ENCODE results near the gene TNFRSF14. TPM values are rescaled to one million over a fixed set of nuclear protein-coding genes. Genes with fewer than 3 reads are reported as not detected.

The TNFRSF14 gene
- total RNA-seq, 1 donor from 2014 or later = 0.26 TPM

DNA sequence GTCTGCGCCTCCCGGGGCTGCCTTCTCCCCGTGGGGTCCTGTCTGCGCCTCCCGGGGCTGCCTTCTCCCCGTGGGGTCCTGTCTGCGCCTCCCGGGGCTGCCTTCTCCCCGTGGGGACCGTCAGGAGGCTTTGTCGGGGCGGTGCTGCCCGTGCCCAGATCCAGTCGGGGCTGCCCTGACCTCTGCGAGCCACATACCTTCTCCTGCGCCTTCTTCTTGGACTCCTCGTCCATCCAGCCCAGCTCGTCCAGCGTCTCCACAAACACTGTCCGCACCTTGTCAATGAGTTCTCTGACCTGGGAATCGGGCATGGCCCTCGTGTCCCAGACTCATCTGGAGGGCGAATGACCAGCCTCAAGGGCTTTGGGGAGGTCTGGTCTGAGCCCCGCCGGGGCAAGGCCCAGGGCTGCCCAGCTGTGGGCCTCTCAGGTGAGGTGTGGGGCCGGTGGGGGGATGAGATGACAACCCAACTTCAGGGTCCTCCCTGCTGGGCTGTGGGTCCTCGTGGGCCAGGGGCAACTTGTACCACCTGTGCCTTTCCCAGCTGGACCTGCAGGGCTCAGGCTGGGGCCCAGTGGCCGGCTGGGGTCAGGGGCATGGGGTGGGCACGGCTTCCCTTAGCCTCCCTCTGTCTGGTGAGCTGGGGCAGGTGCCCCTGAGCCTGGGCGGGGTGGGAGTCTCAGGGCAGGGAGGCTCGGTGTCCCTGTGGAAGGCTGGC lies 39.8 kb downstream of the TNFRSF14 start:
- H3K9me3 Mint-ChIP-seq (ENCODE audit: unreplicated experiment) = no peaks in the 10 kb centered on the region
- TF ChIP-seq CTCF (IDR thresholded peaks at IDR 0.05; ENCODE audit: unreplicated experiment) = no peak

GRCh38 chr1:2596530-2597333 lies 40.6 kb downstream of the TNFRSF14 start:
- Mint-ChIP-seq H3K27me3 (ENCODE audit: unreplicated experiment) (peaks cover 5% of the 10 kb centered on the region), H3K9me3 (ENCODE audit: unreplicated experiment) (no peaks in the 10 kb centered on the region), H3K27ac (ENCODE audit: unreplicated experiment) (no peak overlapping the region), H3K36me3 (ENCODE audit: low read depth, unreplicated experiment) (no peaks in the 10 kb centered on the region), H3K4me1 (ENCODE audit: unreplicated experiment) (no peaks in the 10 kb centered on the region), H3K4me3 (ENCODE audit: unreplicated experiment) (no peak overlapping the region)
- DNase-seq (ENCODE audit: low spot score) = no peak
- TF ChIP-seq CTCF (IDR thresholded peaks at IDR 0.05; ENCODE audit: unreplicated experiment) = no peak

More for the DNA sequence above, 39.8 kb downstream of the TNFRSF14 start:
- Mint-ChIP-seq H3K36me3 (ENCODE audit: low read depth, unreplicated experiment) (no peaks in the 10 kb centered on the region), H3K27me3 (ENCODE audit: unreplicated experiment) (peaks cover 5% of the 10 kb centered on the region), H3K27ac (ENCODE audit: unreplicated experiment) (no peak overlapping the region), H3K4me3 (ENCODE audit: unreplicated experiment) (no peak overlapping the region), H3K4me1 (ENCODE audit: unreplicated experiment) (no peaks in the 10 kb centered on the region)
- DNase-seq (ENCODE audit: low spot score) = no peak

DNA sequence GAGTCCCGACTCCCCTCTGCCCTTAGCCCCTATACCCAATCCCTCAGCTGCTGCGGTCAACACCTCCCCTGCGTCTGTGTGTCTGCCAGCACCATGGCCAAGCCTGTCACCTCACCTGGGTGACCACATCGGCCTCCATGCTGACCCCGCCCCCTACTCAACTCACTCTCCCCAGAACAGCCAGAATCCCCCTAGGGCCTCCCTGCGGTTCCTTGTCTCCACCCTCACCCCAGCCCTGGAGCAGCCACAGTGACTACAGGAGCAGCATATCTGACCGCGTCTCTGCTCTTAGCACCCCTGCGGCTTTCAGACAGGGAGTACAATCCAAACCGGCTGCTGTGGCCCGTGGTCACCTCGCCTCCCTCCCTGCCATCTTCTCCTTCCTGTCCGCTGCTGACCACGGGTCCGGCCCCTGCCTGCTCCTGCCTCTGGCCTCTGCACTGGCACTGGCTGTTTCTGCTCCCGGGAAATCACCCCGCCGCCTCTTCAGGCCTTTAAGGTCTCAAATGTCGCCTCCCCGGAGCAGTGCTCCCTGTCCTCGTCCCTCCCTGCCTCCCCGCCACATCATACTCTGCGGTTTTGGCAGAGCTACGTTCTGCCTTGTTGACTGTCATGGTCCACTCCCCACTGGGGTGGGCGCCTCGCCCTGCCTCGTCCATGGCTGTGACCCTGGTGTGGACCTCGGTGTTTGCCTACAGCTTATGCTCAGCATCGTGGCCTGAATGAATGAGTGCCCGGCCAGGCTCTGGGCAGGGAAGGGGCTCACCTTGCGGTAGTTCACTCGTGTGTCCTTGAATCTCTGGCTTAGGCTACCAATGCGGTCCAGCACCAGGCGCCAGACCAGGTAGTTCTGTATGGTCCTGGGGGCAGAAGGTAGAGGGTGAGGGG lies 41.5 kb downstream of the TNFRSF14 start:
- H3K4me1 Mint-ChIP-seq (ENCODE audit: unreplicated experiment) = no peaks in the 10 kb centered on the region
- no peak for DNase-seq (ENCODE audit: low spot score)
- H3K27ac Mint-ChIP-seq (ENCODE audit: unreplicated experiment) = no peak overlapping the region
- TF ChIP-seq CTCF (IDR thresholded peaks at IDR 0.05; ENCODE audit: unreplicated experiment) = no peak
- H3K4me3 Mint-ChIP-seq (ENCODE audit: unreplicated experiment) = no peak overlapping the region
- peaks cover 5% of the 10 kb centered on the region for H3K27me3 Mint-ChIP-seq (ENCODE audit: unreplicated experiment)
- H3K9me3 Mint-ChIP-seq (ENCODE audit: unreplicated experiment) = no peaks in the 10 kb centered on the region
- H3K36me3 Mint-ChIP-seq (ENCODE audit: low read depth, unreplicated experiment) = no peaks in the 10 kb centered on the region

DNA sequence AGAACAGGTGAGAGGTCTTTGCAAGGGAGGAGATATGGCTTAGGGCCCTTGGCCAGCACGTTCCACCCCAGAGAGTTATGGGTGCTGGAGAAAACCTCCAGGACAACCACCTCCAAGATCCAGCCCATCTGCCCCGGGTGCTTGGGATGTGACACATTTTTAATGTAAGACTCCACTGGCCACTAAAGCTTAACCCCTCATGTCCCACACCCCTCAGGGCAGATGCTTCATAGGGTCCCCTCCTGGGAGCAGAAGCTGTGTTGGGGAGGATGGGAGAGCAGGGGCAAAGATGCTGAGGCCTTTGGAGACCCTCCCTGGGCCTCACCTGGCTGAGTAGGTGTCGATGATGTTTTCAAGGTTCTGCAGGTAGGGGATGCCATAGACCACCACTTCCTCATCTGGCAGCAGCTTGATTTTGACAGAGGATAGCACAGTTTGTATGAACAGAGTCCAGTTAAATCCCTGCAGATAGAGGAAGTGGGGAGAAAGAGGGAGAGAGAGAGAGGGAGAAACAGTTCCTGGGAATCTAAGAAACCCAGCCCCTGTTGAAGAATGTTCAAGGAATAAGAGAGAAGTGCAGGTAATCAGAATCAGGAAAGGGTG lies 42.3 kb downstream of the TNFRSF14 start:
- Mint-ChIP-seq H3K4me3 (ENCODE audit: unreplicated experiment) (no peak overlapping the region), H3K9me3 (ENCODE audit: unreplicated experiment) (no peaks in the 10 kb centered on the region), H3K27me3 (ENCODE audit: unreplicated experiment) (peaks cover 5% of the 10 kb centered on the region), H3K27ac (ENCODE audit: unreplicated experiment) (no peak overlapping the region), H3K4me1 (ENCODE audit: unreplicated experiment) (no peaks in the 10 kb centered on the region), H3K36me3 (ENCODE audit: low read depth, unreplicated experiment) (no peaks in the 10 kb centered on the region)
- DNase-seq (ENCODE audit: low spot score) = no peak
- TF ChIP-seq CTCF (IDR thresholded peaks at IDR 0.05; ENCODE audit: unreplicated experiment) = no peak
